Measurements from ENCODE around the gene NAA80.

NAA80 gene

DNA sequence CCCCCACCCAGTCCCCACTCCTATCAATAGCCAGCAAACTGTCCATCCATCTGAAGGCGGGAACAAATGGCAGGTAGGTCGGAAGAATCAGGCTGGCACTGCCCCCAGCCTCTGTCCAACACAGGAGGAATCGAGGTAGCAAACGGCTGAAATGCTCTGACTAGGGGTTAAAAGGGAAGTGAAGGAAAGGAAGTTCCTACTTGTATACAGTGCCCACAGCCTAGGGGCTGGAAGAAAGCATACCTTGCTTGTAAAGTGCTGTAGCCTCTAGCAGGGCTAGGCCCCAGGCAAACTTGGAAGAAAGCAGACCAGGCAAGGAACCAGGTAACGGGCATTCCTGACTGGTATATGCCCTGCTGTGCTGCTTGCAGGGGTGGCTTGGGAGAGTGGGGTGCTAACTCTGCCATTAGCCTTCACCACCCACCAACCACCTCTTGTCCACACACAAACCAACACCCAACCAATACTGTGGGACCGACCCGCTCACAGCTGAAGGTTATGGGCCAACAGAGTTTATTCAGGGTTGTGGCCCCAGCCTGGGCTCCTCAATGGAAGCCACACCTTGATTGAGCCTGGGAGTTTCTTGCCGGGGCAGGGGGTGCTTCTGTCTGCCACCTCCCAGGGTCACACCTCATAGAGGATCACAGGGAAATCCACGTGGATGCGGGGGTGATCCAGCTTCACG, 26.4 kb upstream of the NAA80 start:
- Histone ChIP-seq H4K20me1 (ENCODE audit: insufficient read depth) (no peaks in the 10 kb centered on the region), H3K4me2 (no peak overlapping the region)

DNA sequence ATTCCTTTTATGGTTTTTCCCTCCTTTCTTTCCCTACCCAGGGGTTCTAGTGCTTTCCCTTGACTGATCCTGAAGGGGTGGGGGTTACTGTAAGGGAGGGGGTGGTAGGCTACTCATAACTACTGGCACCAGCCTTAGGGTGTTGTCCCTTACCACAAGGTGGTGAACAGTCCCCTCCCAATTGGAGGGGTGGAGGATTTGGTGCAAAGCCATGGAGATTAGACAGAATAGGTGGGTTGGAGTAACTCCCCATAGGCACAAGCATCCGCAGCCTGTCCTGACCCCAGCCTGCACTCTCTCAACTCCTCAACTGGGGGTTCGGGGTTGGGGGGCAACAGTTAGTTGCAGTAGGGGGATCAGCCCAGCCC, 25.9 kb upstream of the NAA80 start:
- Histone ChIP-seq H3K4me2 (no peak overlapping the region), H3K4me1 (ENCODE audit: low read depth, poor library complexity, severe bottlenecking) (peaks cover 4% of the 10 kb centered on the region), H4K20me1 (ENCODE audit: insufficient read depth) (no peaks in the 10 kb centered on the region), H2AFZ (ENCODE audit: low read depth) (no peak overlapping the region), H3K27ac (no peak overlapping the region), H3K4me3 (IDR thresholded peaks at IDR 0.05; ENCODE audit: insufficient read depth, low read depth, low read length) (no peak overlapping the region), H3K79me2 (ENCODE audit: insufficient read depth, low read depth) (peaks cover 8% of the 10 kb centered on the region; the same call in 1 of the 2 replicates), H3K27me3 (ENCODE audit: insufficient read depth, low read depth) (no peaks in the 10 kb centered on the region), H3K36me3 (ENCODE audit: insufficient read depth) (no peaks in the 10 kb centered on the region), H3K9ac (no peak overlapping the region)
- no peak for TF ChIP-seq CTCF (conservative IDR thresholded peaks at IDR 0.05; ENCODE audit: low read depth, low read length)

More for the DNA sequence above, 26.4 kb upstream of the NAA80 start:
- Histone ChIP-seq H2AFZ (ENCODE audit: low read depth) (no peak overlapping the region), H3K27ac (no peak overlapping the region), H3K9ac (no peak overlapping the region), H3K36me3 (ENCODE audit: insufficient read depth) (no peaks in the 10 kb centered on the region), H3K4me1 (ENCODE audit: low read depth, poor library complexity, severe bottlenecking) (peaks cover 4% of the 10 kb centered on the region), H3K27me3 (ENCODE audit: insufficient read depth, low read depth) (no peaks in the 10 kb centered on the region), H3K79me2 (ENCODE audit: insufficient read depth, low read depth) (peaks cover 8% of the 10 kb centered on the region; the same call in 1 of the 2 replicates), H3K4me3 (IDR thresholded peaks at IDR 0.05; ENCODE audit: insufficient read depth, low read depth, low read length) (no peak overlapping the region)
- no peak for TF ChIP-seq CTCF (conservative IDR thresholded peaks at IDR 0.05; ENCODE audit: low read depth, low read length)

- H3K36me3 ChIP-seq (ENCODE audit: insufficient read depth), result no peaks in the 10 kb centered on the region
- no peak overlapping the region for H3K4me3 ChIP-seq (IDR thresholded peaks at IDR 0.05; ENCODE audit: insufficient read depth, low read depth, low read length)
- no peaks in the 10 kb centered on the region for H4K20me1 ChIP-seq (ENCODE audit: insufficient read depth)
- H3K27me3 ChIP-seq (ENCODE audit: insufficient read depth, low read depth), result no peaks in the 10 kb centered on the region
- peaks cover 8% of the 10 kb centered on the region; the same call in 1 of the 2 replicates for H3K79me2 ChIP-seq (ENCODE audit: insufficient read depth, low read depth)
- no peak overlapping the region for H3K4me2 ChIP-seq
- H3K9ac ChIP-seq, result no peak overlapping the region
- peak; percentile 71 for TF ChIP-seq CTCF (conservative IDR thresholded peaks at IDR 0.05; ENCODE audit: low read depth, low read length)
- H3K27ac ChIP-seq, result no peak overlapping the region
- H3K4me1 ChIP-seq (ENCODE audit: low read depth, poor library complexity, severe bottlenecking), result peaks cover 4% of the 10 kb centered on the region
- no peak overlapping the region for H2AFZ ChIP-seq (ENCODE audit: low read depth)
Observed at GRCh38 chr3:50324351-50325112, 25.3 kb upstream of the NAA80 start.

GRCh38 chr3:50323614-50324199, 24.5 kb upstream of the NAA80 start:
- Histone ChIP-seq H2AFZ (ENCODE audit: low read depth) (no peak overlapping the region), H3K9ac (no peak overlapping the region), H3K27ac (no peak overlapping the region), H4K20me1 (ENCODE audit: insufficient read depth) (no peaks in the 10 kb centered on the region), H3K4me3 (IDR thresholded peaks at IDR 0.05; ENCODE audit: insufficient read depth, low read depth, low read length) (no peak overlapping the region), H3K36me3 (ENCODE audit: insufficient read depth) (no peaks in the 10 kb centered on the region), H3K4me1 (ENCODE audit: low read depth, poor library complexity, severe bottlenecking) (peaks cover 4% of the 10 kb centered on the region), H3K27me3 (ENCODE audit: insufficient read depth, low read depth) (no peaks in the 10 kb centered on the region), H3K4me2 (no peak overlapping the region), H3K79me2 (ENCODE audit: insufficient read depth, low read depth) (peaks cover 8% of the 10 kb centered on the region; the same call in 1 of the 2 replicates)
- no peak for TF ChIP-seq CTCF (conservative IDR thresholded peaks at IDR 0.05; ENCODE audit: low read depth, low read length)

Data from KMS-11 (cell line).